Erythroblast (primary cell): ENCODE results near the gene BPIFB2.

Experiments
- GATA1 ChIP-seq: IDR thresholded peaks from 2 replicates; pipeline ENCODE4 v1.6.1; 2011; ENCODE audit warnings: low read depth, mild to moderate bottlenecking, control low read depth, low read length, moderate library complexity
- POLR2A ChIP-seq: IDR thresholded peaks from 2 replicates; pipeline ENCODE4 v1.6.1; 2011; ENCODE audit warnings: mild to moderate bottlenecking, low read length

DNA sequence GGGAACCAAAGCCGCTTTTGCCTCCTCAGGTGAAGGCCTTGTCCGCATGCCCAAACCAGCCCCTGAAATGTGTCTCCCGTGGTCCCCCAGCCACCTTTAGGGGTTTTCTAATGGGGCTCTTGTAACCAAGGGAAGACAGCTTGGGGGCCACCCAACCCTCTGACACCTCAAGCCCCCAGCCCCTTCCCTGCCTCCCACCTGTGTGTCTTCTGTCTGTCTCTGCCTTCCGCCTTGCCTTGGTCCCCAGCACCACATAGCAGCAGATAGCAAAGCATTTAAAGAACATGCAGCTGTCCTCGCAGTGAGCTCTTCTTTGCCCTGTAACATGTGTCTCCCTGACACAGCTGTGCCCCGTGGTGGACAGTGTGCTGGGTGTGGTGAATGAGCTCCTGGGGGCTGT lies 55.8 kb downstream of the BPIFB2 start:
- TF ChIP-seq POLR2A (no peak), GATA1 (no peak)
